DND-41 (cell line): ENCODE data around the gene NARF.

Experiments
- EZH2 ChIP-seq: IDR thresholded peaks from 3 replicates; pipeline ENCODE4 v1.6.1; 2012; ENCODE audit warnings: borderline replicate concordance, low read depth, mild to moderate bottlenecking, moderate library complexity, low read length, inconsistent platforms; ENCODE audit not compliant: severe bottlenecking
- TF ChIP-seq, protein P1 (sequence below): IDR thresholded peaks from 2 replicates; pipeline ENCODE4 v1.5.1; 2012; ENCODE audit warnings: borderline replicate concordance, low read length, moderate library complexity, mild to moderate bottlenecking; ENCODE audit not compliant: poor library complexity, severe bottlenecking; ENCODE audit errors: extremely low read depth

DNA sequence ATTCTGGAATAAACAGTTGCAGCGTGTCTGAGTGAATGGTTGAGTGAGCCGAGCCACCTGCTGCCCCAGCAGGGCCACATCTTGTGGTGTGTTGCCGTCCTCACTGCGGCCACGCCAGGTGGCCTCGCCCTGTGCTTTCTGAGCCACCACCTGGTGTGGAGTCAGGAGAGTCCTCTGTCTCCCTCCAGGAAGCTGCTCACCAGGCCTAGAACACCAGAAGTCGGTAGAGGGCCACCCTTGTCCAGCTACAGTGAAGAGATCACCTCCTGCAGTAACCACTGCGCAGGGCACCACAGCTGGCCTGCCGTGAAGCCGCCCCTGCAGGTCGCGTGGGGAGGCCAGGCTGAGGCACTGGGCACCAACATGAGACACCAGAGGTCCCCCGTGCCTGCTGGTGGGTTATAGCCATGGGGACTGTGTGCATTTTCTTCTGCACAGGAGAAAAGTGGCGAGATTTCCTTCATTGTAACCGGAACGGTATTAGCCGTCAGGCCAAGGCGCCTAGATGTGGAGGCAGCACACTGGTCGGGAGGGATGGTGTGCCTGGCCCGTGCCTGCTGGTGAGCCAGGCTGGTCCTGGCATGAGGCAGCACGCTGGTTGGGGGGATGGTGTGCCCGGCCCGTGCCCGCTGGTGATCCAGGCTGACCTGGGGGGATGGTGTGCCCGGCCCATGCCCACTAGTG lies 32.1 kb downstream of the NARF start:
- TF ChIP-seq, protein P1, sequence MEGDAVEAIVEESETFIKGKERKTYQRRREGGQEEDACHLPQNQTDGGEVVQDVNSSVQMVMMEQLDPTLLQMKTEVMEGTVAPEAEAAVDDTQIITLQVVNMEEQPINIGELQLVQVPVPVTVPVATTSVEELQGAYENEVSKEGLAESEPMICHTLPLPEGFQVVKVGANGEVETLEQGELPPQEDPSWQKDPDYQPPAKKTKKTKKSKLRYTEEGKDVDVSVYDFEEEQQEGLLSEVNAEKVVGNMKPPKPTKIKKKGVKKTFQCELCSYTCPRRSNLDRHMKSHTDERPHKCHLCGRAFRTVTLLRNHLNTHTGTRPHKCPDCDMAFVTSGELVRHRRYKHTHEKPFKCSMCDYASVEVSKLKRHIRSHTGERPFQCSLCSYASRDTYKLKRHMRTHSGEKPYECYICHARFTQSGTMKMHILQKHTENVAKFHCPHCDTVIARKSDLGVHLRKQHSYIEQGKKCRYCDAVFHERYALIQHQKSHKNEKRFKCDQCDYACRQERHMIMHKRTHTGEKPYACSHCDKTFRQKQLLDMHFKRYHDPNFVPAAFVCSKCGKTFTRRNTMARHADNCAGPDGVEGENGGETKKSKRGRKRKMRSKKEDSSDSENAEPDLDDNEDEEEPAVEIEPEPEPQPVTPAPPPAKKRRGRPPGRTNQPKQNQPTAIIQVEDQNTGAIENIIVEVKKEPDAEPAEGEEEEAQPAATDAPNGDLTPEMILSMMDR: no peak
- TF ChIP-seq EZH2: no peak
